HG03558 (cell line): Measurements from ENCODE around the gene WLS.

ENCODE experiments used
- ATAC-seq: cut with Tn5 transposase; IDR thresholded peaks from one replicate; pipeline ENCODE4 v1.9.1; 2021; ENCODE audit warnings: moderate number of reproducible peaks; ENCODE audit not compliant: unreplicated experiment; ENCODE audit errors: extremely low read depth

WLS gene

DNA sequence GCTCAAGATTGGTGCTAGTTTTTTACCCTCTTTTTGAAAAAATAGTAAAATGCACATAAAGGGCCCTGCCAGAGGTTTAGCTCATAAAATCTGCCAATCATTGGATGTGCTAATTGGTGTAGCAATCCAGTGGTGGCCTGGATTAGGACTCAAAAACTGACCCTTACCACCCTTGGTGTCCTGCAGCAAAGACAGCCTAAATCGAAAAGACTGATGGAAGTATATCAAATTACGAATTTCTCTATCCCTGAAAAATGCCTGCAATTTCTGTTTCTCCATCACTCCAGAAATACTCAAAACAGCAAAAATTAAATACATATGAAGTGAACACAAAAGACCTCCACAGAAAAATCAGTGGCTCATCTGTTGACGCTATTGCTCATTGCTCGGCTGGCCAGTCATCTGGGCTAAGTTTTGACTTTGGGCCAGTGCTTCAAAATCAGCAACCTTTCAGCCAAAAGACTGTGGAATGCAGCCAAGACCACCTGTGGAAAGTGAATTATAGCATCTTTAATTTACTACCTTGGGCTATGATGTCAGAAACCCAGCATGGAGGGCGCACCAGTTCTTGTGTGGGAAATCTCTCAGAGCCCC lies 30.0 kb downstream of the WLS start:
- ATAC-seq = no peak

- no peak for ATAC-seq
Observed at GRCh38 chr1:68201546-68202238, 30.6 kb downstream of the WLS start.

- no peak for ATAC-seq
Observed at GRCh38 chr1:68199603-68200002, 32.7 kb downstream of the WLS start.

DNA sequence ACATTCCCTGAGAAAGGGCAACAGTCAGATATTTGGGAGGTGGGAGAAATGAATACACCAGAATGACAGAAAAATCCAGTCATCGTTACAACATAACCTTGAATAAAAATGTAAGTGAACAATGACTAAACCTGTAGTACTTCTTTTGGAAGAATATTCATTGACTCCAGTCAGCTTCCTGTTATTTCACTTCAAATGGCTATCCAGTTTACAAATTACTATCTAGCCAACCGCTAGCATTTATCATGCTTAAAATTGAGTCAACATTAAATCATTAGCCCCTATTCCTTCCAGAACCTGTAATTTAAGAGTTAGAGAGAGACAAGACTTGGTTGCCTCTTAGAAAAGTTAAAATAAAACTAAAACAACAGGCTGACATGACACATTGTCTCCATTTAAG lies 33.6 kb downstream of the WLS start:
- ATAC-seq = no peak

GRCh38 chr1:68197891-68198290 lies 34.4 kb downstream of the WLS start:
- no peak for ATAC-seq

GRCh38 chr1:68197461-68197860 lies 34.9 kb downstream of the WLS start:
- no peak for ATAC-seq

DNA sequence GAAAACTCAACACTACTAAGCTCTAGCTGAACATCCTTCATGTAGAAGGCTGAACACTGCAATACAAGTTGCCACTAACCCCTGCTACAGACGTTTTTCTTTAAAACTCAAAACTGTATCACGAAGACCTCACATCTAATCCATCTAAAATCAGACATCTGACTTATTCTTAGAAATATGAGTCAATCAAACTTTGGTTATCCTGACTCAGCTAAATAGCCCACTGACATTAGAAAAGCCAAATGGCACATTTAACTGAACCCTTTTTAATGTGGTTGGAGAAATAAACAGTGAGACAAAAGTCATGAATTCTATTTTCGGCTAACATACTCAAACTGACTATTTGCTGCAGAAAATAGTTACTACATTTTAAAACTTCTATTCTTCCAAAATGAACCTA lies 35.6 kb downstream of the WLS start:
- no peak for ATAC-seq

DNA sequence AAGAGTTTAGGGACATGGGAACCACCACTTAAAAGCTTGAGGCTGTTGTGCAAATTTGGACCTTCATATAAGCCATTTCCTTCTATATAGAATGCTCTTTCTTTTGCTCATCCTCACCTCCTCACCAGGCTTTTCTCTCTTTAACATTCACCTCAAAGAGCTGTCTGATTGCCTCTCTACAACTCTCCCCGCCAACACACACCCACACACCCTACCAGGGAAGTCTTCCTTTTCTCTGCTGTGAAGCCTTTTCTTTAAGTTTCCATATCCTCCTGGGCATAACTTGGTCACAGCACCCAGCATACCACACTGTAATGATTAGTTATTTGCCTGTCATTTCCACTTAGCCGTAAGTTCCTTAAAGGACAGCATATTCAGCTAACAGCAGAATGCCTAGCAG lies 40.6 kb downstream of the WLS start:
- no peak for ATAC-seq

GRCh38 chr1:68188644-68189340 lies 43.5 kb downstream of the WLS start:
- ATAC-seq = no peak

DNA sequence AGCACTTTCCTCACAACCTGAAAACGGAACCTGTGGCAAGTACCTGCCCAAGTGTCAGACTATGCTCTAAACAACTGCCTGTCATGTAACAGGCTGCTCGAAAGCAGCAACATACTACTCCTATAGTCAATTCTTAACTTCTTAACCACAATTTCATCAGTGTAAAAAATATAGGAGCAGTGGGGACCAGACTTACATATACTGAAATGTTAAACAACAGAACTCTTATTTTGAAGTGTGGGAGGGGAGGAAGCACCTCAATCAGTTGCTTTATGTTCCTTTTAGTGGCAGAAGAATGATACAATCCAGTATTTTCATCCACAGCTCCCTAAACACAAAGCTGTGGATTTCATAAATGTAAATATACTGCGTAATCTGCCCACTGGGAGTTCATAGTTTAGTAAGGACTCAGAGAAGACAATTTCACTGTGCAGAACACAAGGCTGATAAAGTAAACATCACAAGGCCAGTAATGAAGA lies 44.2 kb downstream of the WLS start:
- no peak for ATAC-seq

DNA sequence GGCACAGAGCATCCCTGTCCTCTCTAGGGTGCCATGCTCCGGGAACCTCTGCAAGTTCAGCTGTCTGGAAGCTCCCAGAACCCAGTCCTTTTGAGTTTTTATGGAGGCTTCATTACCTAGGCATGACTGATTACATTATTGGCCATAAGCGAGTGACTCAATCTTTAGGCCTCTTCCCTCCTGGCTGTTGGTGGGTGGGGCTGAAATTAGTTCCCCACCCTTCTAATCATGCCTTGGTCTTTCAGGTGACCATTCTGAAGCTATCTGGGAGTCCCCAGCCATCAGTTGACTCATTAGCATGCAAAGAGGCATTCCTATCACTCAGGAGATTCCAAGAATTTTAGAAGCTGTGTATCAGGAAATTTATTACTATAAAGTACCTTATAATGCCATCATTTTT lies 46.6 kb downstream of the WLS start:
- no peak for ATAC-seq

GRCh38 chr1:68183895-68184294 lies 48.4 kb downstream of the WLS start:
- ATAC-seq = no peak

DNA sequence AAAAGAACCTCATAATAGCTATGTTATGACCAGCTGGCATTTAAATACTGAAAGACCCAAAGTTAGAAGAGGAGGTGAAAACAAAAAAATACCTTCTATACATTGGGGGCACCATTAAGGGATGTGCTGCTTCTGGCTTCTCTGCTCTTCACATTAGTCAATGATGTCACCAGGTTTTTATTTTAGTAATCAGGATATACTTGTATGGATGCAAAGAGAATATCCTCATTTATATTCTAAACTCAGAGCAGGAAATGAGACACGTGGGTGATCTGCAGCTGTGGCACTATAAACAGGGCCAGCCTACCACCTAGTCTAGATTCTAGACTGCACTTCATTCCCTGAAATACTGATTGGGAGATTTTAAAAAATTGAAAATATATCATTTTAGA lies 51.2 kb downstream of the WLS start:
- ATAC-seq = peak; percentile 15

DNA sequence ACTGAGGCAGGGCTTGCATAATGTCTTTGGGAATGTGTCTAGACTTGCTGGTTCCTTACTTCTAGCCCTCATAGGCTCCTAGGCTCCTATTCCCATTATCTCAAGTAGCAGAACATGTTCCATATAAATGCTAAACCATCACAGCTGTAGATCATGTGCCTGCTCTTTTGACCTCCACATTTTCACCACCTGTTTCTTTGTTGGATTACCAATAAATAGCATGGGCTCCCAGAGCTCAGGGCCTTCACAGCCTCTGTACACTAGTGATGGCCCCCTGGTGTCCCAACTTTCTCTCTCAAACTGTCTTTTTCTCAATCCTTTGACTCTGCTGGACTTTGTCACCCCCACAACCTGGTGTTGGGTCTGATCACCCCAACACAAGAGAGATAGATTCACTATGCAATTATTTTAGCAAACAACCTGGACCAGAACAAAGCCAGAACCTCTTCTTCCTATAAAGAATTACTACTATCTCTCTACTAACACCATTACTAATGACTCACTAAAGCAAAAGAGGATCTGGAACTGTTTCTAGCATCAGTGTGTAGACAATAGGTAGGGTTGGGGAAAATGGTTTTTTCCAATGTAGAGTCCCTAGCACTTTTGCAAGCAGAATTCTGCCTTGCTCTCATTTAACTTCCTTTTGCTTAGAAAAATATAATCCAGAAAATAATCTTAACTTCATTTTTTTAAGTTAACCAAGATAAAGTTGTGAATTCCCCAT lies 51.7 kb downstream of the WLS start:
- peak; percentile 48 for ATAC-seq

- peak; percentile 39 for ATAC-seq
Observed at GRCh38 chr1:68178821-68179490, 53.4 kb downstream of the WLS start.

DNA sequence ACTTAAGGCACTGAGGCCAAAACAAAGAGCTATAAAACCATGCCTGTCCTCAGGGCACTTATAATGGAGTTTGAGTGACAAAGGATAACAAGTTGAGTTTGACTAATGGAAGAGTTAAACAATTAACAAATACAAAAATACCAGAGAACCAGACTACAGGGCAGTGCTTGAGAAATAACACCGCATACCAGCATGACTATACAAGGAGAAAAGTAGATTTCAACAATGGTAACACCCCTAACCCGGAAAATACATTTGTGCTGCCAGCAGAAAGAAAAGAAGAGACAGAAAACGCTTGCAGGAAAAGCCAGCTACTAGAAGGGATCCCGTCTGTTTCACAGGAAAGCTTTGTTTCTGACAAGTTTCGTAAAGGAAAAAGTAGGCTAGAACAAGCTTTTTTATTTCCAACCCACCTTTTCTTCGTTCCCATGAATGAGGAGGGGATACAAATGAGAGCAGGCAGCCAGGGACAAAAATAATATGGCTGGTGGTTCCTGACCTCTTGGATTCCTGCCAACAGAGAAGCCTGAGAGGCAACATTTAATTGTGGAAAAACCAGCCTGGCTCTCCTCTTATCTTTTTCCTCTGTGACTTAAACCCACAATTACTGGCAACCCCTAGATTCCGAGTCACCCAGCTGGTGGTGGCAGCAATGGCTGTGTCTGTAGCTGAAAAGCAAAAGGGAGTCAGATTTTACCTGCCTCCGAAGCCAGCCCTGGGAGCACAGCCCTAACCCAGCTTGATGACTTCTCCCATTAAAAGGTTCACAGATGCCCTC lies 56.5 kb downstream of the WLS start:
- no peak for ATAC-seq

- no peak for ATAC-seq
Observed at GRCh38 chr1:68174738-68175113, 57.6 kb downstream of the WLS start.

DNA sequence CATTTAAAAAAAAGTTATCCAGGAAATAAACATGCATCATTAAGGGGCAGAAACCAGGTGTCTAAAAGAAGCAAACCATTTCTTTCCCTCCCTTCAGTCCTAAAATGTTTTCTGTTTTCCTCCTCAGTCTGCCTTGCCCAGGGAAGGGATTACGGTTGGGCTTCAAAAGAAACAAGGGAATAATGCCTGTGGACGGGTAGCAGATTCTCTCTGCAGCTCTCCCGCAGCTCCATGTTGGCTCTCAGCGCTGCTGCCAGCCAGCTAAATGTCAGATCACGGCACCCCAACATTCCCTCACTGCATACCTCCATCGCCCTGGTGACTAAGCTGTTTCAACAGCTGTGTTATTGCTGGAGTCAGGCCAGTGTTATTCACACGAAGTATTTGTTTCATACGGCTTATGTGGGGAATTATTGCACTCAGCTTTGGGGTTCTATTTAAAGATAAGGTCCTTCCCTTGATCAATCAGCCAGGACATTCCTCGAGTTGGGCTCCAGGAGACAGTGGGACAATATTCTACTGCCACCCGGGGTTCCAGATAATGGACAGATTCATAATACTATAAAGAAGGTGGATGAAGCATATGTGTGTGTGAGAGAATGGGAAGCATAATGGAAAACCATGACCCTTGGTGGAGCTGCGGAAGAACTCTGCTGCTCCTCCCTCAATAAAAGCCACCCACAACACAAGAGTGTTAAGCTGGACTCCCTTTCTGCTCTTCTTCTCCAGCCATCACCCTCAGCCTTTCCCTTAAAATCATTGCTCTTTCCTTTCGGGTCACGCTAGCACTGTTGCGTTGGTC lies 58.2 kb downstream of the WLS start:
- ATAC-seq = no peak
